Fibroblast of skin of back (primary cell): ENCODE data around the gene SLC2A4.

Experiments used
- DNase-seq: peaks from one replicate; pipeline ENCODE4 v3.0.0-alpha.2; 2013

Gene SLC2A4

GRCh38 chr17:7307686-7308624 lies 26.4 kb downstream of the SLC2A4 start:
- peak; percentile 26 for DNase-seq

DNA sequence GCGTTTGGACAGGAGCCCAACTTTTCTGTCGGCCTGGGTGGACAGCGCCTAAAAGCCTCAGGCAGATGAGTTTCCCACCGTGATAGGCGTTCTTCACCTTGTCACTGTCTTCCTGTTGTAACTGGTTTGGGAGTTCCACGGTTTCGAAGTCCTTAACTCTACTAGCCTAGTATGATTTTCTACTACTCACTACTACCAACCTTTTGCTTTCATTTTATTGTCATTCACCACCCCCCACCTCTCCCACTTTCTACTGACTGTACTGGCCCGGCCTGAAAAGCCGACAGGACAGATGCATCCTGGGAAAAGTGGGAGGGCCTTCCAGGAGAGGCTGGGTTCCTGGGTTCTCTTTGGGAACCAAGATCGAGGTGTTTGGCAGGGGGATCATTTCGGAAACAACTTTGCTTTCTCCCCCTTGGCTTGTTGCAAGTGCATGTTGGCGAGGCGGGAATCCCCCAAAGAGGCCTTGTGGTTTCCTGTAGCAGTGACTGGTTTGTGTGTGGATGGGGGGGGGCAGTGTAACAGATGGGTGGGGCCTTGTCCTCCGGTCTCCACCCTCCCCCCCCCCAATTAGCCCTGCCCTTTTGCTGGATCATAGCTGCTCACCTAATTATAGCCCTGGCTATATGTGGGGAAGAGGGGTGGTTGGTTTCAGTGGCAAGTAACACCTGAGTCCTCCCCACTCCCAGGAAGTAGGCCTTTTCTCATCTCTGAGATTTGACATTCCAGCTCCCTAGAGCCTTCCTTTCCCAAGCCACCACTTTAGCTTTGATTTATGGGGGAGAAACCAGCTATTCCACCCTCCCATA lies 27.3 kb downstream of the SLC2A4 start:
- peak; percentile 87 for DNase-seq

DNA sequence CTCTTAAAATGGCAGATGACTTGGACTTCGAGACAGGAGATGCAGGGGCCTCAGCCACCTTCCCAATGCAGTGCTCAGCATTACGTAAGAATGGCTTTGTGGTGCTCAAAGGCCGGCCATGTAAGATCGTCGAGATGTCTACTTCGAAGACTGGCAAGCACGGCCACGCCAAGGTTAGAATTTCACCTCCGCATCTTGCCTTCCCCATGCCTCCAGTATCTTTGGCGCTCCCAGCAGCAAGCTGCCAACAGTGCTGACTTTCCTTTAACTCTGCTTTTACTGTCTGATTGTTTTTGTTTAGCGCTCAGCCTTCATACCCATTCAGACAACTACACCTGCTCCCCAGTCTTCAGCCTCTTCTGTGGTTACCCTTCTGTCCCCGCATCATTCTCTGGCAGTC lies 28.1 kb downstream of the SLC2A4 start:
- DNase-seq: no peak

GRCh38 chr17:7311110-7311705 lies 29.7 kb downstream of the SLC2A4 start:
- no peak for DNase-seq

GRCh38 chr17:7312432-7313087 lies 31.0 kb downstream of the SLC2A4 start:
- DNase-seq: no peak

DNA sequence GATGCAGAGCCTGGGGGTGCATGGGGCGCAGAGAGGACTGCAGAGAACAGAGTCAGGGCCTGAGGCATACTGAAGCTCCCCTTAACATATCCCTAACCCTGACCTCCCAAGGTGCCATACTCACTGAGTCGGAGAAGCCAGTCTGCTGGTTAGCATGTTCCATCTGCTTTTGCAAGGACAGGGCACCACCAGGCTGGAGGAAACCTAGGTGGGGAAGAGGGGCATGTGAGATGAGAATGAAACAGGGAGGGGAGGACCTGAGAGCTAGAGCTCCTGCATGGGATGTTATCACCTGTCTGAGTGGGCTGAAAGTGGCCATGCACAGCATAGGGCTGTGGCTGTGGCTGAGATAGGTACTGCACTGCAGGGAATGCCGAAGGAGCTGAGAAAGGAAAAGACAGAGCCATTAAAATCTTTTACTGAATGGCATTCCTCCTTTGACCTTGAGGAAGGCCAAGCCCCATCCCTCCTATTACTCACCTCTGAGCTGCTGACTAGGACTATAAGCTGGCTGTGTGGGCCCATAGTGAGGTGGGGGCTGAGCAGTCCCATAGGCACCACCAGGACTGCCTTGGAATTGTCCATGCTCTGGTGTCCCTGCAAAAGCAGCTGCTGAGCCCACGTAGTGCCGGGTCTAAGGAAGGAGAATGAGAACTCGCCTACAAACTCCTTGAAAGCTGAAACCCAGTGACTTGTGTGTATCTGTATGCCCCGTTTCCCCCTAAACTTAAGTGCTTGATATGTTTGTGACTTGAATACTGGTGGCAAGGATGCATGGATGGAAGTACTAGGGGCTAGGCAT lies 31.8 kb downstream of the SLC2A4 start:
- DNase-seq: no peak

- peak; percentile 30 for DNase-seq
Observed at GRCh38 chr17:7313890-7314718, 32.6 kb downstream of the SLC2A4 start.

- DNase-seq: peak; percentile 82
Observed at GRCh38 chr17:7314719-7315569, 33.4 kb downstream of the SLC2A4 start, which contains the start of gene GPS2. Gene GPS2 (minus strand): TSS chr17:7315360. CDS start chr17:7315052, 308 bp downstream.

DNA sequence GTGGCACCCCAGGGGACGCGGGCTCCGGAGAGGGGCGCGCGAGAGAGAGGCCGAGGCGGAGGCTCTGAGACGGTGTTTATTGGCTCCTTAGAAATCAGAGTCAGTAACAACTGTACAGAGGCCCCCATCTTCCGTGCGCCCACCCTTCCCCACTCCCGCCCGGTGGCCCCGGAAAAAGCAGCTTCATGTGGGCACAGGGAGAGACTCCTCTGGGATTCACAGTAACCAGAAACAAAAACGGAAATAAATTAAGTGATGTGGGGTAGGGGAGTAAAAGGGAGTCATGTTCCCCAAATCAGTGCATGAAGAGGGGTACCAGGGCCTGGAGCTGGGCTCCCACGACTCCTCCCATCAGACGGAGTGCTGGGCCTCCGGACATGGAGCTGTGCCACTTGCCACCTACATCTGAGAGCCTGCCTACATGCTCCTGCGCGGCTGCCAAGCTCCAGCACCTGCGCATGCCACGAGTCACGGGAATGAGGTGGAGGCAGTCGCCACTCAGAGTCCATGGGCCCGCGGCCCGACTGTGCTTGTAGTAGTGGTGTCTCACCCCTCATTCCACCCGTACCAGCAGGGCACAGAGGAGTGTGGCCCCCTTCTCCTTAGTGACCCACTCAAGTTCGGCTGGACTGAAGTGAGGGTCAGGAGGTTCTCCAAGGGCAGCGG lies 34.2 kb downstream of the SLC2A4 start:
- no peak for DNase-seq

GRCh38 chr17:7317161-7317803 lies 35.8 kb downstream of the SLC2A4 start:
- no peak for DNase-seq

- no peak for DNase-seq
Observed at GRCh38 chr17:7318121-7318860, 36.8 kb downstream of the SLC2A4 start.

- DNase-seq: no peak
Observed at GRCh38 chr17:7321466-7321865, 39.9 kb downstream of the SLC2A4 start.

GRCh38 chr17:7322520-7323194 lies 41.1 kb downstream of the SLC2A4 start:
- no peak for DNase-seq

DNA sequence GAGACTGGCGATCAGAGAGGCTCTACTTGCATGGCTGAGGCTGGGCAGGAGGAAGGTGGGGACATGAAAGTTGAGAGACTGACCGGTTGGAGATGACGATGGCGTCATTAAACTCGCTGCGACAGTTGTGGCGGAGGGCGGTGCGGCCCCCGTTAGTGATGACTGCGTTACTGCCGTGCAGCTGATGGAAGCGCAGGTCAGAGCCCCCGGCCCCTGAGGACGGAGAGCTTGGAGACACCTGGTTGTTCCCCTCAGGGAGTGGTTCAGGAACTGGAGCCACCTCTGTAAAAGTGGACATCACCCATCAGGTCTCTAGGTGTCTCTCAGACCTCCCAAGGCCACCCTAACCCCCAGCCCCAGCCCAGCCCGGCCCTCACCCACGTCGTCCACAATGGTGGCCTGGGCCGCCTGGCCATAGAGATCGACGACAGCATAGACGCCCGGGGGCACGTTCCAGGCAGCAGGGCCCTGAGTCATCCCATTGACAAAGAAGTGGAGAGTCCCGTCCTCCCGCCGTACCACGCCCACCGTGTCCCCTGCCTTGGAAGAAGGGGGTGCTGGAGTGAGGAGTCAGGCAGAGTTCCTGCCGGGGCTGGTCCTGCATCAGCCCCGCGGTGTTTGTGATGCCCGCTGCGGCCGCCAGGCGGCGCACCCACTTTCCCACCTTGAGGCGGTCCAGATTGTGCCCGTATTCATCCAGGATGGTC lies 42.4 kb downstream of the SLC2A4 start:
- peak; percentile 26 for DNase-seq

DNA sequence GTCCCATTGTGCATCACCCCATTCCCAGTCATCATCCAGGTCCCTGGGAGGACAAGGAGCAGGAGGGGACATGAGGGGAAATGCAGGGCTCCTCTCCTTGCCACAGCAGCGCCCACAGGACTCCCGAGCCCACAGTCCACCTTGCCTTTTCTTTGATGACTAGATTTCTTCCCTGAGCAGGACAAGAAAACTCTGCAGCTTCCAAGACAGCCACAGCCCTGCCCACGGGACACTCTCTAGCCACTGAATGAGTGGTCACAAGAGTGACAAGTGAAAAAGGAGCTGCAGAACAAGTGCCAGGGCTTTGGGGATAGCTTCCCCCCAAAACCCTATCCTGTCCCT lies 42.9 kb downstream of the SLC2A4 start:
- no peak for DNase-seq

GRCh38 chr17:7325031-7325528 lies 43.6 kb downstream of the SLC2A4 start:
- no peak for DNase-seq
